ENCODE data around the gene ESRRG. TPM values are rescaled to one million over a fixed set of nuclear protein-coding genes. Genes with fewer than 3 reads are reported as not detected.

Gene ESRRG
- total and polyA plus RNA-seq, 2 experiments from 2014 or later = 1.2 to 1.7 TPM

- no peaks in the 10 kb centered on the region for H3F3A ChIP-seq (replicated peaks; ENCODE audit: low read depth)
- no peak overlapping the region for H3K4me2 ChIP-seq
- Mint-ChIP-seq H3K9me3 (no peaks in the 10 kb centered on the region), H3K4me3 (no peak overlapping the region), H3K4me1 (peaks cover 27% of the 10 kb centered on the region), H3K27me3 (ENCODE audit: insufficient read depth, low read depth, poor library complexity) (no peaks in the 10 kb centered on the region), H3K36me3 (ENCODE audit: low read depth) (no peaks in the 10 kb centered on the region), H3K27ac (peak overlapping the region; percentile 39)
- H3K4me1 ChIP-seq (ENCODE audit: insufficient read depth) = peaks cover 29% of the 10 kb centered on the region
- no peaks in the 10 kb centered on the region for H3K9me2 ChIP-seq (ENCODE audit: insufficient read depth)
- DNase-seq (ENCODE audit: low spot score) (peak; percentile 16), ATAC-seq (peak; percentile 58)
- H3K27ac ChIP-seq (ENCODE audit: low read depth) = no peak overlapping the region
- no peak overlapping the region for H2AFZ ChIP-seq
- H3K36me3 ChIP-seq (ENCODE audit: insufficient read depth) = no peaks in the 10 kb centered on the region
- TF ChIP-seq NANOG (IDR thresholded peaks at IDR 0.05; ENCODE audit: borderline replicate concordance) = no peak
- TF ChIP-seq STAT1 (IDR thresholded peaks at IDR 0.05; ENCODE audit: unreplicated experiment) = no peak
- no peak for TF ChIP-seq POLR2AphosphoS5 (IDR thresholded peaks at IDR 0.05; ENCODE audit: low read depth)
- no peak for TF ChIP-seq CREB1 (CRISPR knock-in tag; IDR thresholded peaks at IDR 0.05; ENCODE audit: low read depth)
- no peak for TF ChIP-seq ZNF462 (CRISPR knock-in tag; IDR thresholded peaks at IDR 0.05)
- TF ChIP-seq ZNF114 (CRISPR knock-in tag; IDR thresholded peaks at IDR 0.05) = no peak
- no peak for TF ChIP-seq REST (IDR thresholded peaks at IDR 0.05; ENCODE audit: unreplicated experiment)
- TF ChIP-seq ETS1 (IDR thresholded peaks at IDR 0.05) = no peak
- no peak for TF ChIP-seq ZNF331 (CRISPR knock-in tag; IDR thresholded peaks at IDR 0.05; ENCODE audit: low read depth)
- no peak for TF ChIP-seq JUNB (IDR thresholded peaks at IDR 0.05; ENCODE audit: unreplicated experiment)
- no peak for TF ChIP-seq CTCF (conservative IDR thresholded peaks at IDR 0.05; ENCODE audit: low read depth in 2 of 2)
- TF ChIP-seq EZH2phosphoT487 (IDR thresholded peaks at IDR 0.05; ENCODE audit: unreplicated experiment) = no peak
- TF ChIP-seq EZH2 (IDR thresholded peaks at IDR 0.05; ENCODE audit: low read depth, unreplicated experiment) = no peak
- no peak overlapping the region for H3K4me3 ChIP-seq
- H3K27me3 ChIP-seq (ENCODE audit: insufficient read depth) = no peaks in the 10 kb centered on the region
- no peaks in the 10 kb centered on the region for H3K79me2 ChIP-seq (replicated peaks; ENCODE audit: insufficient read depth)
- no peaks in the 10 kb centered on the region for H4K20me1 ChIP-seq (replicated peaks; ENCODE audit: insufficient read depth)
Measured at GRCh38 chr1:216531263-216532239, 191.7 kb downstream of the ESRRG start.

Measured in GM23338 (cell line).